Myocyte (in vitro differentiated cells): Measurements from ENCODE around the gene GGT7. TPM values are rescaled to one million over a fixed set of nuclear protein-coding genes. Genes with fewer than 3 reads are reported as not detected.

ENCODE experiments used
- DNase-seq: peaks from one replicate; pipeline ENCODE4 v3.0.0-alpha.2; 2012; ENCODE audit warnings: low read depth
- total RNA-seq: library from RNA; depleted of rRNA; stranded (reverse); fragments of >200 nt; gene quantifications from 2 replicates; pipeline ENCODE4 v1.2.3, GENCODE V29; 2014

The GGT7 gene
- total RNA-seq, 1 donor from 2014 or later, result 3.1 TPM

DNA sequence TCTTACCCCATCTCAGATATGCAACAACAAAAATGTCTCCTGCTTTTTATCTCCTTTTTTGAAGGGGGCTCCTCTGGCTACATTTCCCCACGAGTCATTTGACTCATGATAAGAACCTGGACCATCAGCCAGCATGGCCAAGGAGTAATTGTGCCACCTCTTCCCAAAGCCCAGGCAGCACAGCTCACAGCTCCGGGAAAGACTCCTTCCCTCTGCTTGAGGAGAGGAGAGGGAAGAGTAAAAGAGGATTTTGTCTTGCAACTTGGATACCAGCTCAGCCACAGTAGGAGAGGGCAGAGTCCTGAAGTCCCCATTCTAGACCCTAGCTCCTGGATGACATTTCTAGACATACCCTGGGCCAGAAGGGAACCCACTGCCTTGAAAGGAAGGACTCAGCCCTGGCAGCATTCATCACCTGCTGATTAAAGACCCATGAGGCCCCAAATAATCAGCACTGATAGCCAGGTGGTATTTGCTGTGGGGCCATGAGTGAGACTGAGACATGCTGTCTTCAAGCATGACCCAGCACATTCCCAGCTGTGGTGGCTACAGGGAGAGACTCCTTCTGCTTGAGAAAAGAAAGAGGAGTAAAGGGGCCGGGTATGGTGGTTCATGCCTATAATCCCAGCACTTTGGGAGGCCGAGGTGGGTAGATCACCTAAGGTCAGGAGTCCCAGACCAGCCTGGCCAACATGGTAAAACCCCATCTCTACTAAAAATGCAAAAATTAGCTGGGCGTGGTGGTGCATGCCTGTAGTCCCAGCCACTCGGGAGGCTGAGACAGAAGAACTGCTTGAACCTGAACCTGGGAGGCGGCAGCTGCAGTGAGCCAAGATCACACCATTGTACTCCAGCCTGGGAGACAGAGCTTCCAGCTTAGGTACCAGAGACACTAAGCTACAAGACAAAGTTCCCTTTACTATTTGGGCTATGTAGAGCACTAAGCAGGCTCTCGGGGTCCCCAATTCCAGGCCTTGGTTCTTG lies 75.4 kb downstream of the GGT7 start:
- peak; percentile 52 for DNase-seq

Other genes starting within 250 kb of the GGT7 start
- 24.4 and 27.0 TPM in 2 replicates for gene PIGU, start 195.8 kb downstream of the GGT7 start, total RNA-seq
- gene TP53INP2, start 168.5 kb downstream of the GGT7 start, total RNA-seq, result 30.6 and 51.7 TPM in 2 replicates
- gene NCOA6, start 47.2 kb downstream of the GGT7 start, total RNA-seq, result 8.9 and 10.5 TPM in 2 replicates
- 40.4 and 43.6 TPM in 2 replicates for gene ACSS2, start 3.8 kb upstream of the GGT7 start, total RNA-seq
- 79.3 and 83.7 TPM in 2 replicates for gene GSS, start 83.0 kb upstream of the GGT7 start, total RNA-seq
- 32.7 and 83.0 TPM in 2 replicates for gene MYH7B, start 83.0 kb upstream of the GGT7 start, total RNA-seq
- gene TRPC4AP, start 220.0 kb upstream of the GGT7 start, total RNA-seq, result 61.0 and 61.9 TPM in 2 replicates